ENCODE data around the gene LTO1.

The LTO1 gene

DNA sequence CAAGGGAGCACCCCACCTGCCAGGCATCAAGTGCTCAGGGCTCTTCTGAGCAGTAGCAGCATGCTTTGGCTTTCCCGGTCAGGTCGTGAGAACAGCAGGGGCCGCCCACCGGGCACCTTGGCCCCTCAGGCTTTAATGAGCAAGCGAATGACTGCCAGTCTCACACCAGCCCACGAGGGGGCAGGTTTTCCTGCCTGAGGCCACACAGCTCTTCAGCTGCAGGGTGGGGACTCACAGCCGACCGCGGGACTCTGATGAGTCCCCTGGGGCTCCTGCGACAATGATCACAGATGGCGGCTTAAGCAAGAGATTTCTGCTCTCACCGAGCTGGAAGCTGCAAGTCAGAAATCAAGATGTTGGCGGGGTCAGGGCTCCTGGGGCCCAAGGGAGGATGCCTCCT, 43.0 kb upstream of the LTO1 start:
- no peak overlapping the region for H3K18ac ChIP-seq (ENCODE audit: low read length)
- H3K4me1 ChIP-seq (ENCODE audit: control insufficient read depth in 1 of 2, insufficient read depth in 2 of 2, low read length in 2 of 2), result no peaks in the 10 kb centered on the region
- H3K27ac ChIP-seq (ENCODE audit: low read depth, low read length), result no peak overlapping the region
- no peak overlapping the region for H3K4me3 ChIP-seq (ENCODE audit: low read depth, low read length)
- H3K9me3 ChIP-seq (ENCODE audit: insufficient read depth, low read depth, low read length), result peaks cover 3% of the 10 kb centered on the region
- no CpG with 5 or more reads among the region's 13 CpGs for WGBS (ENCODE audit: extremely low coverage, insufficient coverage, insufficient read length)
- no peak overlapping the region for H2BK120ac ChIP-seq (ENCODE audit: insufficient read depth, low read length, poor library complexity)
- H3K14ac ChIP-seq (ENCODE audit: low read length), result no peak overlapping the region
- no peak overlapping the region for H2BK5ac ChIP-seq (ENCODE audit: low read depth, low read length, poor library complexity)
- H2AK5ac ChIP-seq (ENCODE audit: low read length), result no peak overlapping the region
- no peaks in the 10 kb centered on the region for H3K79me2 ChIP-seq (ENCODE audit: control insufficient read depth, insufficient read depth, low read length, poor library complexity)
- no peak overlapping the region for H4K12ac ChIP-seq (ENCODE audit: low read depth, low read length)
- no peak overlapping the region for H3K23ac ChIP-seq (ENCODE audit: low read length)
- no peak overlapping the region for H3K9ac ChIP-seq (ENCODE audit: low read length)
- H4K8ac ChIP-seq (ENCODE audit: low read depth, low read length), result no peak overlapping the region
- no peak overlapping the region for H2AFZ ChIP-seq (ENCODE audit: insufficient read depth, low read length, poor library complexity)
- no peaks in the 10 kb centered on the region for H3K79me1 ChIP-seq (ENCODE audit: low read length)
- H3K36me3 ChIP-seq (ENCODE audit: control insufficient read depth in 1 of 2, insufficient read depth in 2 of 2, low read length in 2 of 2), result no peaks in the 10 kb centered on the region
- no peak overlapping the region for H4K91ac ChIP-seq (ENCODE audit: low read depth, low read length)
- no peak overlapping the region for H2BK12ac ChIP-seq (ENCODE audit: low read length)
- DNase-seq, result peak; percentile 54 to 70
- no peaks in the 10 kb centered on the region for H3K27me3 ChIP-seq (ENCODE audit: insufficient read depth, low read length)
- no peak overlapping the region for H3K4ac ChIP-seq (ENCODE audit: low read depth, low read length)
- no peak overlapping the region for H3K4me2 ChIP-seq (ENCODE audit: low read length)

DNA sequence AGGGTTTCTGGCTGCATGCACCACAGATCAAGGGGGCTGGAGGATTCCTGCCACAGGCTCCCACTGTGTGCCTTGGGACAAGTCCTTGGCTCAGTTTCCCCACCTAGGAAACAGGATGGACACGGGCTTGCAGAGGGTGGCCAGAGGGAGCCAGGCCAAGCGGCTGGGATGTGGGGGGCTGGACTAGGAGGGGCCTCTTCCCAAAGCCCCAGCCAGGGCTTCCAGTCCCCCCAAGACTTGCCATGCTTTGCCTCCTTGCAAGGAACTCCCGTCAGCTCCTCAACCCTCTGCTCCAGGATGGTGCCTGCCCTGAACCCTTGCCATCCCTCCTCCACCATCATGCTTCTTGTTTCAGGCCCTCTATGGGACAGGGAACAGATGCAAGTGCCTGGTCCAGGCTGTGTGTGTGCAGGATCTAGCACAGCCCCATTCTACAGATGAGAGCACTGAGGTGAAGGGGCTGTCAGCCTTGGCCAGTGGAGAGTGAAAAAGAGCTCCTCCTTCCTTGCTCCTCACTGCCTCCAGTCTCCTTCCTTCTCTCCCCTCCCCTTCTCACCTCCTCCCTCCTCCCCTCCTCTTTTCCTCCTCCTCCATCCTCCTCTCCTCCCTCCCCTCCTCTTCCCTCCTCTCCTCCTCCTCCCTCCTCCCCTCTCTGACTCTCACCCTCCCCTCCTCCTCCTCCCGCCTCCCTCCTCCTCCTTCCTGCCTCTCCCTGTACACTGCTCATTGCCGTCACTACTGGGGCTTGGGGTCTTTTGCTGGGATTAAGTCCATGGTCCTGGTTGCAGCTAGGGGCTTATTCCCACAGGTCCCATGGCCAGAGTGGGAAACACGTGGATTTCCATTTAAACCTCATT, 42.0 kb upstream of the LTO1 start:
- Histone ChIP-seq H2BK120ac (ENCODE audit: insufficient read depth, low read length, poor library complexity) (no peak overlapping the region), H3K9me3 (ENCODE audit: insufficient read depth, low read depth, low read length) (peaks cover 3% of the 10 kb centered on the region), H3K4ac (ENCODE audit: low read depth, low read length) (no peak overlapping the region), H4K91ac (ENCODE audit: low read depth, low read length) (no peak overlapping the region), H3K9ac (ENCODE audit: low read length) (no peak overlapping the region), H3K18ac (ENCODE audit: low read length) (no peak overlapping the region), H3K27ac (ENCODE audit: low read depth, low read length) (no peak overlapping the region), H3K79me2 (ENCODE audit: control insufficient read depth, insufficient read depth, low read length, poor library complexity) (no peaks in the 10 kb centered on the region), H2BK5ac (ENCODE audit: low read depth, low read length, poor library complexity) (no peak overlapping the region), H2AFZ (ENCODE audit: insufficient read depth, low read length, poor library complexity) (no peak overlapping the region), H4K12ac (ENCODE audit: low read depth, low read length) (no peak overlapping the region), H3K14ac (ENCODE audit: low read length) (no peak overlapping the region), H3K23ac (ENCODE audit: low read length) (no peak overlapping the region), H4K8ac (ENCODE audit: low read depth, low read length) (no peak overlapping the region), H2BK12ac (ENCODE audit: low read length) (no peak overlapping the region), H3K4me3 (ENCODE audit: low read depth, low read length) (no peak overlapping the region), H3K4me2 (ENCODE audit: low read length) (no peak overlapping the region), H3K27me3 (ENCODE audit: insufficient read depth, low read length) (no peaks in the 10 kb centered on the region), H2AK5ac (ENCODE audit: low read length) (no peak overlapping the region), H3K36me3 (ENCODE audit: control insufficient read depth in 1 of 2, insufficient read depth in 2 of 2, low read length in 2 of 2) (no peaks in the 10 kb centered on the region), H3K4me1 (ENCODE audit: control insufficient read depth in 1 of 2, insufficient read depth in 2 of 2, low read length in 2 of 2) (no peaks in the 10 kb centered on the region), H3K79me1 (ENCODE audit: low read length) (no peaks in the 10 kb centered on the region)
- no peak for DNase-seq
- WGBS (ENCODE audit: extremely low coverage, insufficient coverage, insufficient read length), result no CpG with 5 or more reads among the region's 6 CpGs

GRCh38 chr11:69716099-69716498, 40.9 kb upstream of the LTO1 start:
- Histone ChIP-seq H3K4me3 (ENCODE audit: low read depth, low read length) (peak overlapping the region; percentile 7), H2AFZ (ENCODE audit: insufficient read depth, low read length, poor library complexity) (no peak overlapping the region), H3K4ac (ENCODE audit: low read depth, low read length) (no peak overlapping the region), H4K91ac (ENCODE audit: low read depth, low read length) (no peak overlapping the region), H3K23ac (ENCODE audit: low read length) (no peak overlapping the region), H3K4me1 (ENCODE audit: control insufficient read depth in 1 of 2, insufficient read depth in 2 of 2, low read length in 2 of 2) (no peaks in the 10 kb centered on the region), H3K79me1 (ENCODE audit: low read length) (no peaks in the 10 kb centered on the region), H3K14ac (ENCODE audit: low read length) (no peak overlapping the region), H2BK120ac (ENCODE audit: insufficient read depth, low read length, poor library complexity) (no peak overlapping the region), H4K12ac (ENCODE audit: low read depth, low read length) (no peak overlapping the region), H3K9ac (ENCODE audit: low read length) (no peak overlapping the region), H2BK5ac (ENCODE audit: low read depth, low read length, poor library complexity) (no peak overlapping the region), H4K8ac (ENCODE audit: low read depth, low read length) (no peak overlapping the region), H2BK12ac (ENCODE audit: low read length) (no peak overlapping the region), H3K79me2 (ENCODE audit: control insufficient read depth, insufficient read depth, low read length, poor library complexity) (no peaks in the 10 kb centered on the region), H3K27ac (ENCODE audit: low read depth, low read length) (no peak overlapping the region), H3K4me2 (ENCODE audit: low read length) (no peak overlapping the region), H3K9me3 (ENCODE audit: insufficient read depth, low read depth, low read length) (peaks cover 3% of the 10 kb centered on the region), H3K27me3 (ENCODE audit: insufficient read depth, low read length) (no peaks in the 10 kb centered on the region), H3K36me3 (ENCODE audit: control insufficient read depth in 1 of 2, insufficient read depth in 2 of 2, low read length in 2 of 2) (no peaks in the 10 kb centered on the region), H2AK5ac (ENCODE audit: low read length) (no peak overlapping the region), H3K18ac (ENCODE audit: low read length) (no peak overlapping the region)
- DNase-seq, result no peak
- WGBS (ENCODE audit: extremely low coverage, insufficient coverage, insufficient read length), result no CpG with 5 or more reads among the region's 11 CpGs

DNA sequence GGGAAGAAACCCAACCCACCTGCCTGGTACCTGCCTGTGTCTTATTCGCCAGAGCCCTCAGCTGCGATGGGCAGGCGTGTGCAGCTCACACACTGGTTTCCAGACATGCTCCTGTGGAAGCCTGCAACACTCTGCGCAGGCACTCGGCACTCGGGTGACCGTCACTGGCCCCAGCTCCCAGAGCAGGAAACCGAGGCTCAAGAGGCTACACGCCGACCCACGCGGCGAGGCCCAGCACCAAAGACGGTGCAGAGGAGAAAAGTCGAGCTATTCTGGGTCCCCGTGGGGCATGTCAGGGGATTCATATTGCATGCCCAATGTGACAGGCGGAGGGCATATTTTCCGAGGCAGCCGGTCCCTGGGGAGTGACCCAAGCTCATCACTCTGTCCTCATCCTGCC, 40.3 kb upstream of the LTO1 start:
- no CpG with 5 or more reads among the region's 19 CpGs for WGBS (ENCODE audit: extremely low coverage, insufficient coverage, insufficient read length)
- Histone ChIP-seq H4K12ac (ENCODE audit: low read depth, low read length) (no peak overlapping the region), H2AK5ac (ENCODE audit: low read length) (no peak overlapping the region), H3K9me3 (ENCODE audit: insufficient read depth, low read depth, low read length) (peaks cover 3% of the 10 kb centered on the region), H3K14ac (ENCODE audit: low read length) (no peak overlapping the region), H3K36me3 (ENCODE audit: control insufficient read depth in 1 of 2, insufficient read depth in 2 of 2, low read length in 2 of 2) (no peaks in the 10 kb centered on the region), H2AFZ (ENCODE audit: insufficient read depth, low read length, poor library complexity) (no peak overlapping the region), H3K23ac (ENCODE audit: low read length) (no peak overlapping the region), H3K4me1 (ENCODE audit: control insufficient read depth in 1 of 2, insufficient read depth in 2 of 2, low read length in 2 of 2) (no peaks in the 10 kb centered on the region), H3K9ac (ENCODE audit: low read length) (no peak overlapping the region), H2BK120ac (ENCODE audit: insufficient read depth, low read length, poor library complexity) (no peak overlapping the region), H3K79me1 (ENCODE audit: low read length) (no peaks in the 10 kb centered on the region), H3K4me3 (ENCODE audit: low read depth, low read length) (no peak overlapping the region), H3K4ac (ENCODE audit: low read depth, low read length) (no peak overlapping the region), H4K8ac (ENCODE audit: low read depth, low read length) (no peak overlapping the region), H3K79me2 (ENCODE audit: control insufficient read depth, insufficient read depth, low read length, poor library complexity) (no peaks in the 10 kb centered on the region), H3K27me3 (ENCODE audit: insufficient read depth, low read length) (no peaks in the 10 kb centered on the region), H2BK5ac (ENCODE audit: low read depth, low read length, poor library complexity) (no peak overlapping the region), H3K4me2 (ENCODE audit: low read length) (no peak overlapping the region), H3K18ac (ENCODE audit: low read length) (no peak overlapping the region), H4K91ac (ENCODE audit: low read depth, low read length) (no peak overlapping the region), H2BK12ac (ENCODE audit: low read length) (no peak overlapping the region), H3K27ac (ENCODE audit: low read depth, low read length) (no peak overlapping the region)
- DNase-seq, result no peak

All from trophoblast cell (in vitro differentiated cells and primary cell).